Trophoblast cell (in vitro differentiated cells and primary cell): ENCODE data around the gene REV1.

Experiments
- DNase-seq, 2 donors: peaks; one replicate each; pipeline ENCODE4 v3.0.0-alpha.2; 2016
- H2AFZ ChIP-seq: 2 replicates; pipeline ENCODE4 v1.6.1; 2013; ENCODE audit warnings: low read length, moderate library complexity, mild to moderate bottlenecking; ENCODE audit not compliant: insufficient read depth, poor library complexity
- H2AK5ac ChIP-seq: 2 replicates; pipeline ENCODE4 v1.6.1; 2013; ENCODE audit warnings: mild to moderate bottlenecking, low read length
- H2BK120ac ChIP-seq: 2 replicates; pipeline ENCODE4 v1.6.1; 2013; ENCODE audit warnings: low read length, mild to moderate bottlenecking, moderate library complexity; ENCODE audit not compliant: insufficient read depth, poor library complexity
- H2BK12ac ChIP-seq: 2 replicates; pipeline ENCODE4 v1.6.1; 2013; ENCODE audit warnings: mild to moderate bottlenecking, low read length, moderate library complexity
- H2BK5ac ChIP-seq: 2 replicates; pipeline ENCODE4 v1.6.1; 2013; ENCODE audit warnings: low read length, low read depth, moderate library complexity, mild to moderate bottlenecking; ENCODE audit not compliant: poor library complexity
- H3K14ac ChIP-seq: 2 replicates; pipeline ENCODE4 v1.6.1; 2013; ENCODE audit warnings: mild to moderate bottlenecking, low read length
- H3K18ac ChIP-seq: 2 replicates; pipeline ENCODE4 v1.6.1; 2013; ENCODE audit warnings: mild to moderate bottlenecking, low read length
- H3K23ac ChIP-seq: 2 replicates; pipeline ENCODE4 v1.6.1; 2013; ENCODE audit warnings: low read length
- H3K27ac ChIP-seq: 2 replicates; pipeline ENCODE4 v1.5.1; 2013; ENCODE audit warnings: low read depth, mild to moderate bottlenecking, inconsistent platforms, low read length, moderate library complexity
- H3K27me3 ChIP-seq: 2 replicates; pipeline ENCODE4 v1.6.1; 2013; ENCODE audit warnings: inconsistent platforms, mild to moderate bottlenecking, low read length, moderate library complexity; ENCODE audit not compliant: insufficient read depth
- H3K36me3 ChIP-seq, 2 experiments: 1 replicate in 1 of 2; 2 replicates in 1 of 2; pipeline ENCODE4 v1.6.1; 2013; ENCODE audit warnings: low read length in 2 of 2, mild to moderate bottlenecking in 2 of 2, moderate library complexity in 1 of 2; ENCODE audit not compliant: insufficient read depth in 2 of 2, control insufficient read depth in 1 of 2
- H3K4ac ChIP-seq: 2 replicates; pipeline ENCODE4 v1.6.1; 2013; ENCODE audit warnings: low read depth, mild to moderate bottlenecking, low read length, moderate library complexity
- H3K4me1 ChIP-seq, 2 experiments: 1 replicate in 1 of 2; 2 replicates in 1 of 2; pipeline ENCODE4 v1.6.1; 2013; ENCODE audit warnings: low read length in 2 of 2, mild to moderate bottlenecking in 2 of 2, moderate library complexity in 1 of 2; ENCODE audit not compliant: insufficient read depth in 2 of 2, control insufficient read depth in 1 of 2
- H3K4me2 ChIP-seq: 2 replicates; pipeline ENCODE4 v1.6.1; 2013; ENCODE audit warnings: inconsistent platforms, mild to moderate bottlenecking, low read length, moderate library complexity
- H3K4me3 ChIP-seq: 2 replicates; pipeline ENCODE4 v1.5.1; 2013; ENCODE audit warnings: mild to moderate bottlenecking, low read depth, low read length, inconsistent platforms
- H3K79me1 ChIP-seq: one replicate; pipeline ENCODE4 v1.6.1; 2013; ENCODE audit warnings: low read length
- H3K79me2 ChIP-seq: 2 replicates; pipeline ENCODE4 v1.6.1; 2013; ENCODE audit warnings: low read length, mild to moderate bottlenecking; ENCODE audit not compliant: control insufficient read depth, insufficient read depth, poor library complexity
- H3K9ac ChIP-seq: 2 replicates; pipeline ENCODE4 v1.6.1; 2013; ENCODE audit warnings: mild to moderate bottlenecking, low read length
- H3K9me3 ChIP-seq: 2 replicates; pipeline ENCODE4 v1.6.1; 2013; ENCODE audit warnings: low read depth, mild to moderate bottlenecking, control low read depth, inconsistent platforms, low read length; ENCODE audit not compliant: insufficient read depth
- H4K12ac ChIP-seq: 2 replicates; pipeline ENCODE4 v1.6.1; 2013; ENCODE audit warnings: low read depth, mild to moderate bottlenecking, low read length, moderate library complexity
- H4K8ac ChIP-seq: 2 replicates; pipeline ENCODE4 v1.6.1; 2013; ENCODE audit warnings: low read depth, mild to moderate bottlenecking, low read length, moderate library complexity
- H4K91ac ChIP-seq: one replicate; pipeline ENCODE4 v1.6.1; 2013; ENCODE audit warnings: low read depth, mild to moderate bottlenecking, low read length, moderate library complexity
- WGBS: extraction: QIAGEN DNeasy Blood & Tissue Kit; methylation state at CpG from one replicate; pipeline ENCODE4 v1.1.7; 2013; ENCODE audit warnings: missing lambda C conversion rate; ENCODE audit not compliant: insufficient read length, insufficient coverage; ENCODE audit errors: extremely low coverage; 5-methylcytosine and 5-hydroxymethylcytosine counted together

The REV1 gene

DNA sequence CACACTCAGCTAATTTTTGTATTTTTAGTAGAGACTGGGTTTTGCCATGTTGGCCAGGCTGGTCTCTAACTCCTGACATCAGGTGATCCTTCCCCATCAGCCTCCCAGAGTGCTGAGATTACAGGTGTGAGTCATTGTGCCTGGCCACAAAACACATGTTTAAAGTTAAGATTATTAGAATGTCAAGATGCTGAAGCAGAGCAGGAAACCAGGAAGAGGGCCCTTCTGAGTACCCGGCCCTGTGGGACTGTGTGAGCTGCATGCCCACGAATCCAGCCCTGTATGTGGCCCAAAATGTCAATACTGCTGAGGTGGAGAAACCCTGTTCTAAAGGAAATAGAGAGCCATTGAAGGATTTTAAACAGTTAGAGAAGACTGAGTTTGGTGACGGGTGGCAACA is 31.0 kb upstream of the REV1 start:
- Histone ChIP-seq H4K91ac (no peak overlapping the region), H3K4ac (no peak overlapping the region), H3K14ac (no peak overlapping the region), H2AK5ac (no peak overlapping the region), H2BK120ac (no peak overlapping the region), H2AFZ (no peak overlapping the region), H3K9me3 (no peaks in the 10 kb centered on the region), H3K4me3 (no peak overlapping the region), H4K8ac (no peak overlapping the region), H3K4me1 (no peaks in the 10 kb centered on the region), H3K18ac (no peak overlapping the region), H3K9ac (no peak overlapping the region), H3K4me2 (no peak overlapping the region), H2BK5ac (no peak overlapping the region), H3K36me3 (no peaks in the 10 kb centered on the region), H3K79me2 (no peaks in the 10 kb centered on the region), H3K27me3 (no peaks in the 10 kb centered on the region), H3K23ac (no peak overlapping the region), H3K27ac (no peak overlapping the region), H3K79me1 (no peaks in the 10 kb centered on the region), H4K12ac (no peak overlapping the region), H2BK12ac (no peak overlapping the region)
- no peak for DNase-seq
- no CpG with 5 or more reads among the region's 3 CpGs for WGBS

DNA sequence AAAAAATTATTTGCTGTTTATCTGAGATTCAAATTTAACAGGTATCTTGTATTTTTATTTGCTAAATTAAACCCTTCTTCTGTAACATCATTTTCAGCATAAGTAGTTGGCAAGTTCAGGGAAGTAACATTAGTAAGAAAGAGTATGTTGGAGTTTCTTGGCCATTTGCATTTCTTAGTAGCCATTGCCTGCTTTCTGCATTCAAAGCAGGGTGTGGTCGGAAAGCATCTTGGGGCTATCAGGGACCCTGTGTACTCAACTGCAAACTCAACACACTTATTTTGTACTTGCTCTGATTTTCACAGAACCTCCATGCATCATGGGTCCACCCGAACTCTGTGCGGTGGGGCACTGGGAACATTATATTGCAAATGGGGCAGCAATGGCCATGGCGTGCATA is 30.4 kb upstream of the REV1 start:
- no peaks in the 10 kb centered on the region for H3K27me3 ChIP-seq
- no peak overlapping the region for H2AK5ac ChIP-seq
- H3K79me1 ChIP-seq: no peaks in the 10 kb centered on the region
- no peak overlapping the region for H2BK120ac ChIP-seq
- H2AFZ ChIP-seq: no peak overlapping the region
- no peak overlapping the region for H4K8ac ChIP-seq
- H3K4ac ChIP-seq: no peak overlapping the region
- H4K12ac ChIP-seq: no peak overlapping the region
- no peak overlapping the region for H2BK12ac ChIP-seq
- no peaks in the 10 kb centered on the region for H3K9me3 ChIP-seq
- WGBS: no CpG with 5 or more reads among the region's 4 CpGs
- H3K4me2 ChIP-seq: no peak overlapping the region
- H3K18ac ChIP-seq: no peak overlapping the region
- no peak overlapping the region for H3K27ac ChIP-seq
- no peak for DNase-seq
- H3K79me2 ChIP-seq: no peaks in the 10 kb centered on the region
- H3K4me1 ChIP-seq: no peaks in the 10 kb centered on the region
- no peak overlapping the region for H3K9ac ChIP-seq
- no peaks in the 10 kb centered on the region for H3K36me3 ChIP-seq
- no peak overlapping the region for H3K4me3 ChIP-seq
- no peak overlapping the region for H4K91ac ChIP-seq
- H3K23ac ChIP-seq: no peak overlapping the region
- H2BK5ac ChIP-seq: no peak overlapping the region
- H3K14ac ChIP-seq: no peak overlapping the region

DNA sequence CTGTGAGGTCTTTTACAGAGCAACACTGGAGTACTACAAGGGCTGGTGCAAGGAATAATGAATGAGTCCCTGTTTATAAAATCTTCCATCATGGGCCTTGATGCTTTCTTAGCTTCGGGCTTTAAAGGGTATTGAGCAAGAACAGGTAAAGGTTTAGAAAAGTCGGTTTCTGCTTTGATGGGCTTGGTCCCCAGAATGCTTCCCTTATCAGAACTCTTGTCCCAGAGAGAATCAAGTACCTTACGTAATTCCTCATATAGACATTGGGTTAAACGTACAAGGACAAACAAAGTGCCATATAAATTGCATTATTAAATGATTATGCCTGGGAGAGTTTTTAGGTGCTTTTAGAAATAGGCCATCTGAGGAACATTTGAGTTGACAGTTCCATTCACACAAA is 24.5 kb upstream of the REV1 start:
- H3K4ac ChIP-seq: no peak overlapping the region
- no peaks in the 10 kb centered on the region for H3K79me2 ChIP-seq
- H3K9me3 ChIP-seq: no peaks in the 10 kb centered on the region
- no peak overlapping the region for H4K12ac ChIP-seq
- H3K18ac ChIP-seq: no peak overlapping the region
- WGBS: no CpG with 5 or more reads among the region's 4 CpGs
- no peaks in the 10 kb centered on the region for H3K4me1 ChIP-seq
- H2AK5ac ChIP-seq: no peak overlapping the region
- no peak overlapping the region for H2BK5ac ChIP-seq
- H3K27me3 ChIP-seq: no peaks in the 10 kb centered on the region
- no peaks in the 10 kb centered on the region for H3K36me3 ChIP-seq
- no peak overlapping the region for H3K27ac ChIP-seq
- no peak overlapping the region for H4K8ac ChIP-seq
- H2BK120ac ChIP-seq: no peak overlapping the region
- no peak overlapping the region for H3K4me2 ChIP-seq
- no peak overlapping the region for H2BK12ac ChIP-seq
- no peaks in the 10 kb centered on the region for H3K79me1 ChIP-seq
- H3K14ac ChIP-seq: no peak overlapping the region
- no peak overlapping the region for H3K4me3 ChIP-seq
- DNase-seq: no peak
- H2AFZ ChIP-seq: no peak overlapping the region
- H4K91ac ChIP-seq: no peak overlapping the region
- no peak overlapping the region for H3K23ac ChIP-seq
- H3K9ac ChIP-seq: no peak overlapping the region

DNA sequence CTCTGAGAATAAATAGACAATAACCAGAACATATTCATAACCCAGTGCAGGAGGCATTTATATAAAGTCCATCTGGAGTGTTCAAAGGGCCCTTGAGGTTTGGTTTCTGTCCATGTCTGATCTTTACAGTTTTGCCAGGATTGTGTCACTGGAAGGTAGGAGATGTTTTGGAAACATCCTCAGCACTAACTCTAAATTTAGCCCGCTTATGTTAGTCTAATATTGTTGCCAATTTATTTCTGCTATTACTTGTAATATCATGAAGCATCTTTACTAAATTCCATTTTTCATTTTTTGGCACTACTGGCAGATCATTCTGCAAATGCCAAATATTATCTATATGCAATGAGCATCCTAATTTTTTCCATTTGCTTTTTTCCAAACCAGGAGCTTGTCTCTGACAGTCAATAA is 22.4 kb upstream of the REV1 start:
- DNase-seq: no peak
- Histone ChIP-seq H2AK5ac (no peak overlapping the region), H3K27me3 (no peaks in the 10 kb centered on the region), H4K12ac (no peak overlapping the region), H3K4ac (no peak overlapping the region), H3K79me1 (no peaks in the 10 kb centered on the region), H3K23ac (no peak overlapping the region), H3K4me2 (no peak overlapping the region), H3K79me2 (no peaks in the 10 kb centered on the region), H2AFZ (no peak overlapping the region), H4K91ac (no peak overlapping the region), H3K36me3 (no peaks in the 10 kb centered on the region), H2BK5ac (no peak overlapping the region), H3K4me1 (no peaks in the 10 kb centered on the region), H2BK120ac (no peak overlapping the region), H3K9ac (no peak overlapping the region), H4K8ac (no peak overlapping the region), H3K4me3 (no peak overlapping the region), H2BK12ac (no peak overlapping the region), H3K18ac (no peak overlapping the region), H3K14ac (no peak overlapping the region), H3K9me3 (no peaks in the 10 kb centered on the region), H3K27ac (no peak overlapping the region)
- WGBS: no CpG with 5 or more reads among the region's 1 CpG
